ENCODE measurements around the gene DUS2. TPM values are rescaled to one million over a fixed set of nuclear protein-coding genes. Genes with fewer than 3 reads are reported as not detected.

Gene DUS2
- total and polyA plus RNA-seq, 9 of the 15 experiments (the other 6 are each of a cell fraction or from before 2014, with no cell fraction given) = 5.8 to 22.5 (median 20.6) TPM

GRCh38 chr16:68085259-68086071 lies 62.4 kb downstream of the DUS2 start, which contains the start of gene NFATC3 (continued):
- no peak for TF ChIP-seq PATZ1 (CRISPR knock-in tag; IDR thresholded peaks at IDR 0.05; ENCODE audit: borderline replicate concordance)
- TF ChIP-seq TSC22D4 (tag; IDR thresholded peaks at IDR 0.05) = no peak
- TF ChIP-seq SIN3B (IDR thresholded peaks at IDR 0.05; ENCODE audit: low read depth) = peak; percentile 44; the same call in 1 of the 2 replicates
- no peak for TF ChIP-seq PRDM10 (IDR thresholded peaks at IDR 0.05; ENCODE audit: partially characterized antibody)
- TF ChIP-seq SNIP1 (IDR thresholded peaks at IDR 0.05; ENCODE audit: low read depth) = no peak
- 0 out of 2 replicates have a peak, but pooled peaks have one; percentile 52 for TF ChIP-seq ZNF766 (CRISPR knock-in tag; conservative IDR thresholded peaks at IDR 0.05)
- no peak for TF ChIP-seq ZNF780A (CRISPR knock-in tag; IDR thresholded peaks at IDR 0.05)
- peak; percentile 60 for TF ChIP-seq GATAD2B (IDR thresholded peaks at IDR 0.05; ENCODE audit: borderline replicate concordance)
- no peak for TF ChIP-seq FOXK2 (conservative IDR thresholded peaks at IDR 0.05 in 1 of 2, IDR thresholded peaks at IDR 0.05 in 1 of 2; ENCODE audit: low read depth in 2 of 2)
- TF ChIP-seq ZNF311 (CRISPR knock-in tag; IDR thresholded peaks at IDR 0.05) = no peak
- no peak for TF ChIP-seq SAFB2 (IDR thresholded peaks at IDR 0.05; ENCODE audit: borderline replicate concordance, low read depth, low read length, severe bottlenecking)
- no peak for TF ChIP-seq FOXO4 (CRISPR knock-in tag; IDR thresholded peaks at IDR 0.05)
- TF ChIP-seq ZNF134 (CRISPR knock-in tag; conservative IDR thresholded peaks at IDR 0.05) = no peak
- TF ChIP-seq ZNF551 (CRISPR knock-in tag; IDR thresholded peaks at IDR 0.05) = no peak
- TF ChIP-seq FOXK1 (CRISPR knock-in tag; IDR thresholded peaks at IDR 0.05; ENCODE audit: borderline replicate concordance) = no peak; the same call in 1 of the 2 replicates
- no peak for TF ChIP-seq ZNF324 (CRISPR knock-in tag; IDR thresholded peaks at IDR 0.05)
- TF ChIP-seq NFE2 (IDR thresholded peaks at IDR 0.05; ENCODE audit: low read depth) = no peak
- peak; percentile 20 for TF ChIP-seq USF1 (CRISPR knock-in tag; IDR thresholded peaks at IDR 0.05)
